IMR-90 (cell line): ENCODE results near the gene CYP20A1.

Source experiments
- BHLHE40 ChIP-seq: fragments of 150-350 bp; IDR thresholded peaks from 2 replicates; pipeline ENCODE4 v1.6.1; 2016; ENCODE audit warnings: mild to moderate bottlenecking, low read depth, low read length
- CEBPB ChIP-seq: IDR thresholded peaks from 2 replicates; pipeline ENCODE4 v1.6.1; 2012; ENCODE audit warnings: low read depth, low read length, improper control_type of control experiment
- FOS ChIP-seq: fragments of 150-350 bp; IDR thresholded peaks from 2 replicates; pipeline ENCODE4 v1.6.1; 2016; ENCODE audit warnings: low read depth, low read length
- MAFK ChIP-seq: IDR thresholded peaks from 2 replicates; pipeline ENCODE4 v1.6.1; 2012; ENCODE audit warnings: low read depth, low read length, improper control_type of control experiment
- MAZ ChIP-seq: IDR thresholded peaks from 2 replicates; pipeline ENCODE4 v1.6.1; 2012; ENCODE audit warnings: low read depth, mild to moderate bottlenecking, low read length, improper control_type of control experiment, moderate library complexity, borderline replicate concordance
- NFE2L2 ChIP-seq: fragments of 150-350 bp; IDR thresholded peaks from 2 replicates; pipeline ENCODE4 v1.6.1; 2016; ENCODE audit warnings: low read depth, mild to moderate bottlenecking, low read length
- POLR2A ChIP-seq: IDR thresholded peaks from 2 replicates; pipeline ENCODE4 v1.6.1; 2012; ENCODE audit warnings: mild to moderate bottlenecking, low read depth, low read length
- RAD21 ChIP-seq: IDR thresholded peaks from 2 replicates; pipeline ENCODE4 v1.6.1; 2012; ENCODE audit warnings: low read length, improper control_type of control experiment
- RCOR1 ChIP-seq: IDR thresholded peaks from 2 replicates; pipeline ENCODE4 v1.6.1; 2012; ENCODE audit warnings: mild to moderate bottlenecking, low read length, improper control_type of control experiment; ENCODE audit not compliant: insufficient replicate concordance
- RFX5 ChIP-seq: IDR thresholded peaks from 2 replicates; pipeline ENCODE4 v1.8.0; 2012; ENCODE audit warnings: low read depth, mild to moderate bottlenecking, low read length, moderate library complexity
- SMC3 ChIP-seq: fragments of 150-350 bp; IDR thresholded peaks from 2 replicates; pipeline ENCODE4 v1.6.1; 2016; ENCODE audit warnings: low read depth, mild to moderate bottlenecking, antibody characterized with exemption, low read length, moderate library complexity
- USF2 ChIP-seq: fragments of 150-350 bp; IDR thresholded peaks from 2 replicates; pipeline ENCODE4 v1.6.1; 2017; ENCODE audit warnings: mild to moderate bottlenecking, antibody characterized with exemption, low read length, low read depth
- TF ChIP-seq, protein P1 (sequence below): conservative IDR thresholded peaks from 2 replicates; pipeline ENCODE4 v1.5.1; 2012; ENCODE audit warnings: mild to moderate bottlenecking, low read depth, low read length, improper control_type of control experiment

GRCh38 chr2:203352604-203353255 is 113.9 kb downstream of the CYP20A1 start:
- TF ChIP-seq RAD21 (no peak), MAFK (no peak), POLR2A (no peak), SMC3 (no peak), BHLHE40 (no peak), RCOR1 (no peak), USF2 (no peak), FOS (no peak), RFX5 (no peak), NFE2L2 (no peak), MAZ (no peak), CEBPB (no peak)
- TF ChIP-seq, protein P1, sequence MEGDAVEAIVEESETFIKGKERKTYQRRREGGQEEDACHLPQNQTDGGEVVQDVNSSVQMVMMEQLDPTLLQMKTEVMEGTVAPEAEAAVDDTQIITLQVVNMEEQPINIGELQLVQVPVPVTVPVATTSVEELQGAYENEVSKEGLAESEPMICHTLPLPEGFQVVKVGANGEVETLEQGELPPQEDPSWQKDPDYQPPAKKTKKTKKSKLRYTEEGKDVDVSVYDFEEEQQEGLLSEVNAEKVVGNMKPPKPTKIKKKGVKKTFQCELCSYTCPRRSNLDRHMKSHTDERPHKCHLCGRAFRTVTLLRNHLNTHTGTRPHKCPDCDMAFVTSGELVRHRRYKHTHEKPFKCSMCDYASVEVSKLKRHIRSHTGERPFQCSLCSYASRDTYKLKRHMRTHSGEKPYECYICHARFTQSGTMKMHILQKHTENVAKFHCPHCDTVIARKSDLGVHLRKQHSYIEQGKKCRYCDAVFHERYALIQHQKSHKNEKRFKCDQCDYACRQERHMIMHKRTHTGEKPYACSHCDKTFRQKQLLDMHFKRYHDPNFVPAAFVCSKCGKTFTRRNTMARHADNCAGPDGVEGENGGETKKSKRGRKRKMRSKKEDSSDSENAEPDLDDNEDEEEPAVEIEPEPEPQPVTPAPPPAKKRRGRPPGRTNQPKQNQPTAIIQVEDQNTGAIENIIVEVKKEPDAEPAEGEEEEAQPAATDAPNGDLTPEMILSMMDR, result no peak
